ENCODE data around the gene GNG7.
"Not testable (repeated sequence)": the region's sequence is repeated elsewhere in the genome, so short reads cannot be mapped to it uniquely, and the experiment has no call there.

Gene GNG7

GRCh38 chr19:2476451-2477140 is 225.9 kb downstream of the GNG7 start:
- in situ Hi-C loops (cut with HindIII; ENCODE audit: low sequenced_read_pairs), result no loop called here

- in situ Hi-C loops (cut with HindIII; ENCODE audit: low sequenced_read_pairs), result no loop called here
Observed at GRCh38 chr19:2475702-2476450, 226.6 kb downstream of the GNG7 start, which contains the start of gene GADD45B. GADD45B (plus strand) TSS chr19:2476127; CDS start chr19:2476359, 232 bp downstream.

- in situ Hi-C loops (cut with HindIII; ENCODE audit: low sequenced_read_pairs), result no loop called here
Observed at GRCh38 chr19:2475018-2475701, 227.3 kb downstream of the GNG7 start.

DNA sequence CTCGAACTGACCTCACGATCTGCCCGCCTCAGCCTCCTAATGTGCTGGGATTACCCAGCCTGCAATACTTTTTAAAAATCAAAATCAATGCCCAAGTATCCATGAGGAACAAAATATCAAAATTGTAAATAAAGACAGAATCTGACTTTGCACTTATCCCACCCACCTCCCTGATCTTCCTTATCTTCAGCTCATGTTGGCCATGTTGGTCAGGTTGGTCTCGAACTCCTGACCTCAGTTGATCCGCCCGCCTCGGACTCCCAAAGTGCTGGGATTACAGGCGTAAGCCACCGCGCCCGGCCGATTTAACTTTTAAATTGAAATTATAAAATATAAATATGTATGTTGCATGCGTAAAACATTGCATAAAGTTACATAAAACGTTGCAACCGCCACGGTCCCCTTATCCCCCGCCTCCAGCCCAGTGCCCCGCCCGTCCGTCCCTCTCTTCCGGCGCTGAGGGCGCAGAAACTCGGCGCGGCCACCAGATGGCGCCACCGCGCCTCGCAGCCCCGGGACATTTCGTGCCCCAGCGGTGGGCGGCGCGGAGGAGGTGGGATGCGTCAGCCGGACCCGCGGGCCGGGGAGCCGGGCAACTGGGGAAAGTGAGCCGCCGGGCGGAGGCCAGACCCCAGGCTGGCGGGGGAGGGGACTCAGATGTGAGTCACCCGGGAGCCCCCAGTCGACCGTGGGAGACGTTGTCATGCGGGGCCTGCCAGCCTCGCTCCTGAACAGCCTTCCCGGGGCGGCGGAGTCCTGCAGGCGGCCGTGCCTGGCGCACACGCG is 228.1 kb downstream of the GNG7 start:
- in situ Hi-C loops (cut with HindIII; ENCODE audit: low sequenced_read_pairs), result no loop called here

DNA sequence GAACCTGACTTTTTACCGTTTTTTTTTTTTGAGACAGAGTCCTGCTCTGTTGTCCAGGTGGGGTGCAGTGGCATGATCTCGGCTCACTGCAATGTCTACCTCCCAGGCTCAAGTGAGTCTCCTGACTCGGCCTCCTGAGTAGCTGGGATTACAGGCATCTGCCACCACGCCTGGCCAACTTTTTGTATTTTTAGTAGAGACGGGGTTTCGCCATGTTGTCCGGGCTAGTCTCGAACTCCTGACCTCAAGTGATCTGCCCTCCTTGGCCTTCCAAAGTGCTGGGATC is 232.6 kb downstream of the GNG7 start:
- in situ Hi-C loops (cut with HindIII; ENCODE audit: low sequenced_read_pairs), result not testable (repeated sequence)

DNA sequence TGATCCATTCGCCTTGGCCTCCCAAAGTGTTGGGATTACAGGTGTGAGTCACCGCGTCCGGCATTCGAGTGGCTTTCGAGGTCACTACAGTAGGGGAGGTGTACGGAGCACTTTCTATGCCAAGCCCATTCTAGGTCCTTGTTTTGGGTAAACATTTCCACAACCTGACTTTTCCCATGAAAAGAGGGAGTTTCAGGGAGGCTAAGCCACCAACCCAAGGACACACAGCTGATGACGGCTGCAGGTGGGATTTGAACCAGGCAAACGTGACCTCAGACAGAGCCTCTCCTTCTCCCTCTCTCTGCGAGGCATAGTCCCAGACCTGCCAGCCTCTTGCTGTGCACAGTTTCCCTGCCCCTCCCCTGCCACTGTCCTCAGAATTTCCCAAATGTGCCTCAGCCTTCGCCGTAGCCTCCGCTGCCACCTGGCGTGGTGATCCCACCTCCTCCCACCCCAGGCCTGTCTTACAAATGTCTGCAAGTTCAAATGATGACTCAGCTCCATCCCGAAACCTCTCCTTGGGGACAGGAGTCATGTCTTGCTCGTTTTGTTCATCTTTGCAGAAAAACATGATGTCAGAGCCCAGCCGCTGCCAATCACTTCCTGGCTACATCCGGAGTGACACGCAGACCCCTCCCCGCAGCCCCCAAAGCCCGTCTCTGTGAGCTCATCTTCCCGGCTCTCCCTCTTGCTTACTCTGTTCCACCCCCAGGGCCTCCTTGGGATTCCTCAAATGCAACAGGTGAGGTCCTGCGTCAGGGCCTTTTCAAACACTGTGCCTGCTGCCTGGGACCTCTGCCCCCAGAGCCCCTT is 233.2 kb downstream of the GNG7 start:
- in situ Hi-C loops (cut with HindIII; ENCODE audit: low sequenced_read_pairs), result no loop called here

- in situ Hi-C loops (cut with HindIII; ENCODE audit: low sequenced_read_pairs), result no loop called here
Observed at GRCh38 chr19:2468596-2468995, 233.9 kb downstream of the GNG7 start.

DNA sequence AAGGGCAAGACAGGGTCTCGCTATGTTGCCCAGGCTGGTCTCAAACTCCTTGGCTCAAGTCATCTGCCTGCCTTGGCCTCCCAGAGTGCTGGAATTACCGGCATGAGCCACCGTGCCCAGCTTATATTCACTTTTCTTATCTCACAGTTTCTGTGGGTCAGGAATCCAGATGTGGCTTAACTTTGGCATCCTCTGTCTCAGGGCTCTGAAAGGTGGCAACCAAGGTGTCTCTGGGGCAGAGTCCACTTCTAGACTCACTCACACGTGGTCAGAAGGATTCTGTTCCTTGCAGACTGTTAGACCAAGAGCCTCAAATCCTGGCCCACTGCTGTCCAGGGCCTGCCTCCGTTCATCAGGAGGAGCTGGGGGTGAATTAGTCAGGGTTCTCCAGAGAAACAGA is 238.1 kb downstream of the GNG7 start:
- in situ Hi-C loops (cut with HindIII; ENCODE audit: low sequenced_read_pairs), result no loop called here

DNA sequence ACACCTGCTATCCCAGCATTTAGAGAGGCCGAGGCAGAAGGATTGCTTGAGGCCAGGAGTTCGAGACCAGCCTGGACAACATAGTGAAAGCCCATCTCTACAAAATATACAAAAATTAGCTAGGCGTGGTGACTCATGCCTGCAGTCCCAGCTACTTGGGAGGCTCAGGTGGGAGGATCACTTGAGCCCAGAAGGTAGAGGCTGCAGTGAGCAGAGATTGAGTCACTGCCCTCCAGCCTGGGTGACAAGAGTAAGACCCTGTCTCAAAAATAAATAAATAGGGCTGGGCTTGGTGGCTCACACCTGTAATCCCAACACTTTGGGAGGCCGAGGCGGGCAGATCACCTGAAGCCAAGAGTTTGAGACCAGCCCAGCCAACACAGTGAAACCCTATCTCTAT is 238.8 kb downstream of the GNG7 start:
- in situ Hi-C loops (cut with HindIII; ENCODE audit: low sequenced_read_pairs), result not testable (repeated sequence)

DNA sequence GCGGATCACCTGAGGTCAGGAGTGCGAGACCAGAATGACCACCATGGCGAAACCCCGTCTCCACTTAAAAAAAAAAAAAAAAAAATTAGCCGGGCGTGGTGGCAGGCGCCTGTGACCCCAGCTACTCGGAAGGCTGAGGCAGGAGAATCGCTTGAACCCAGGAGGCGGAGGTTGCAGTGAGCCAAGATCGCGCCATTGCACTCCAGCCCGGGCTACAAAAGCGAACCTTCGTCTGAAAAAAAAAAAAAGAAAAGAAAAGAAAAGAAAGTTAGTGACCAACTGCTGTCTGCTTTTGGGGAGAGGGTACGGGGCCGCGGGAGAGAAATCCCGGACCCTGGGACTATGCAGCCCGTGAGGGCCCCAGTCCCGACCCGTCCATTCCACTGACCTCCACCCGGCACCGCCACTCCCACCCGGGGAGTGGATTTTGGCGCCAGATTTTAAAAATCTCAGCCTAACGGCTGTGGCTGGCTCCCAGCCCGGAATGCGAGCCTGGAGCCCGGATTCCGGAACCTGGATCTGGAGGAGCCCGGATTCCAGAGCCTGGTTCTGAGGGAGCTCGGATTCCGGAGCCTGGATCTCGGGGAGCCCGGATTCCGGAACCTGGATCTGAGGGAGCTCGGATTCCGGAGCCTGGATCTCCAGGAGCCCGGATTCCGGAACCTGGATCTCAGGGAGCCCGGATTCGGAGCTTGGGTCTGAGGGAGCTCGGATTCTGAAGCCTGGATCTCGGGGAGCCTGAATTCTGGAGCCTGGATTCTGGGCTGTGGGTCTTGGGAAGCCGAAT is 239.7 kb downstream of the GNG7 start:
- in situ Hi-C loops (cut with HindIII; ENCODE audit: low sequenced_read_pairs), result no loop called here

DNA sequence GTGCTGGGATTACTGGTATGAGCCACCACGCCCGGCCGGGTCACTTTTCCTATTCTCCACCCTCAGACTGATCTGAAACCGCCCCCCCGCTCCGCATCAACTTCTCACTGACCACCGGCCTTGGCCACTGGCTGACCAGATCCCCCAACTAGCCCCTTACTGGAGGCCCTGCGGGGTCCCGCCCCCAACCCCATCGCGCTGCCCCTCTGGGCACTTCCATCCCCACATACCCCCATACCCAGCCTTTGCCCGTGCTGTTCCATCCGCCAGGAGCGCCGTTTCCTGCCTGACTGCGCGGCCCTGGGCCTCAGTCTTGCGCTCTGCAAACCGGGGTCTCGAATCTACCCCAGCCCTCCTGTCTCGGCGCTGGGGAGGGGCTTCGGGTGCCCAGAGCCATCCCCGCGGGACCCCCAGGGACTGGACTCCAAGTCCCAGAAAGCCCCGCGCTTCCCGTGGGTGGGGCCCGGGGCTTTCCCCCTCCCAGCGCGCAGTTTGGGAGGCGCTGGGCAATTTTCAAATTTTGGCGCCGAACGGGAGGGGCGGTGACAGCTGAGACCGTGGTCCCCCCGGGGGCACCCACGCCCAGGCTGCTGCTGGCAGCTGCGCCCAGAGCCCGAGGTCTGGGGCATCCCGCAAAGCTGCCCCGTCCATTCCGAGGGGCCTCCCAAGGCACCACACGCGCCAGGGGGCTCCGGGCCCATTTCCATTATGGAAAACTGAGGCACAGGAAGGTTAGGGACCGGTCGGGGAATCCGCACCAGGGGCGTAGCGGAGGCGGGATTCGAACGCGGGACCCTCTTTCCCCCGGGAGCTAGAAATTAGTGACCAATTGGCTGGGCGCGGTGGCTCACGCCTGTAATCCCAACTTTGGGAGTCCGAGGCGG is 240.5 kb downstream of the GNG7 start:
- in situ Hi-C loops (cut with HindIII; ENCODE audit: low sequenced_read_pairs), result no loop called here
